PC-9 (cell line): ENCODE data around the gene UNC5C.

Experiments used
- EZH2 ChIP-seq: fragments of 200-600 bp; sonication (generic); IDR thresholded peaks from 2 replicates; pipeline ENCODE4 v1.8.0; 2017; ENCODE audit warnings: antibody characterized with exemption, low read depth
- TF ChIP-seq, protein P1 (sequence below): fragments of 200-600 bp; sonication (generic); conservative IDR thresholded peaks from 2 replicates; pipeline ENCODE4 v1.6.1; 2017; ENCODE audit warnings: mixed run types, antibody characterized with exemption, mild to moderate bottlenecking, moderate library complexity

GRCh38 chr4:95217197-95217596 is 331.6 kb downstream of the UNC5C start:
- TF ChIP-seq, protein P1, sequence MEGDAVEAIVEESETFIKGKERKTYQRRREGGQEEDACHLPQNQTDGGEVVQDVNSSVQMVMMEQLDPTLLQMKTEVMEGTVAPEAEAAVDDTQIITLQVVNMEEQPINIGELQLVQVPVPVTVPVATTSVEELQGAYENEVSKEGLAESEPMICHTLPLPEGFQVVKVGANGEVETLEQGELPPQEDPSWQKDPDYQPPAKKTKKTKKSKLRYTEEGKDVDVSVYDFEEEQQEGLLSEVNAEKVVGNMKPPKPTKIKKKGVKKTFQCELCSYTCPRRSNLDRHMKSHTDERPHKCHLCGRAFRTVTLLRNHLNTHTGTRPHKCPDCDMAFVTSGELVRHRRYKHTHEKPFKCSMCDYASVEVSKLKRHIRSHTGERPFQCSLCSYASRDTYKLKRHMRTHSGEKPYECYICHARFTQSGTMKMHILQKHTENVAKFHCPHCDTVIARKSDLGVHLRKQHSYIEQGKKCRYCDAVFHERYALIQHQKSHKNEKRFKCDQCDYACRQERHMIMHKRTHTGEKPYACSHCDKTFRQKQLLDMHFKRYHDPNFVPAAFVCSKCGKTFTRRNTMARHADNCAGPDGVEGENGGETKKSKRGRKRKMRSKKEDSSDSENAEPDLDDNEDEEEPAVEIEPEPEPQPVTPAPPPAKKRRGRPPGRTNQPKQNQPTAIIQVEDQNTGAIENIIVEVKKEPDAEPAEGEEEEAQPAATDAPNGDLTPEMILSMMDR, result no peak
- TF ChIP-seq EZH2, result no peak
